Measurements from ENCODE around the gene DDX4. TPM values are rescaled to one million over a fixed set of nuclear protein-coding genes. Genes with fewer than 3 reads are reported as not detected.
"Not testable (repeated sequence)": the region's sequence is repeated elsewhere in the genome, so short reads cannot be mapped to it uniquely, and the experiment has no call there.

Gene DDX4
- total RNA-seq, 1 experiment from 2014 or later = not detected

DNA sequence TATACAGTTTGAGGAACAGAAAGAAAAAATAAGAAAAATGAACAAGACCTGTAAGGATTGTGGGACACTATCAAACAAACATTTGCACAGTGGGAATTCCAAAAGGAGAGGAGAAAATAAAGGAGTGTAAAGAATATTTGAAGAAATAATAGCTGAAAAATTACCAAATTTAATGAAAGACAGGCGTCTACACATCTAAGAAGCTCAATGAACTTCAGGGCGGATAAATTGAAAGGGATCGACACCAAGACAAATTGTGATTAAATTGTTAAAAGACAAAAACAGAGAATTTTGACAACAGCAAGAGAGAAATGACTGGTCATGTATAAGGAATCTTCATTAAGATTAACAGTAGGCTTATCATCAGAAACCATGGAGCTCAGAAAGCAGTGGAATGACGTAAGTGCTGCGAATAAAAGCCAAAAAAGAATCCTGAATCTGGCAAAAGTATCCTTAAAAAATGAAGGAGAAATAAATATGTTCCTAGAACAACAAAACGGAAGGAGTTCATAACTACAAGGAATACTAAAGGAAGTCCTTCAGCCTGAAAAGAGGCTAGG, 22.3 kb upstream of the DDX4 start:
- Histone ChIP-seq H3K27me3 (ENCODE audit: low read length) (no peaks in the 10 kb centered on the region), H3K9ac (ENCODE audit: low read length) (no peak overlapping the region), H3F3A (ENCODE audit: low read length, unreplicated experiment) (no peaks in the 10 kb centered on the region), H3K36me3 (ENCODE audit: low read depth, low read length) (no peaks in the 10 kb centered on the region), H3K9me2 (replicated peaks; ENCODE audit: low read length) (no peaks in the 10 kb centered on the region), H3K4me3 (ENCODE audit: low read length) (no peak overlapping the region), H2AFZ (ENCODE audit: low read length) (no peak overlapping the region), H3K4me1 (ENCODE audit: insufficient read depth, low read length) (peaks cover 8% of the 10 kb centered on the region; the same call in 1 of the 2 replicates), H3K4me2 (ENCODE audit: low read length) (no peak overlapping the region), H4K20me1 (ENCODE audit: low read length) (no peaks in the 10 kb centered on the region), H3K9me3 (ENCODE audit: low read length) (no peaks in the 10 kb centered on the region), H3K27ac (ENCODE audit: low read length) (no peak overlapping the region), H3K79me2 (ENCODE audit: low read length) (peaks cover 9% of the 10 kb centered on the region; the same call in 1 of the 2 replicates)
- ChIA-PET CTCF (no interaction called here), POLR2A (ENCODE audit: unreplicated experiment) (no interaction called here)
- intact Hi-C loops (cut with micrococcal nuclease) = no loop called here
- ATAC-seq (no peak), DNase-seq (no peak)
- TF ChIP-seq, protein P1, sequence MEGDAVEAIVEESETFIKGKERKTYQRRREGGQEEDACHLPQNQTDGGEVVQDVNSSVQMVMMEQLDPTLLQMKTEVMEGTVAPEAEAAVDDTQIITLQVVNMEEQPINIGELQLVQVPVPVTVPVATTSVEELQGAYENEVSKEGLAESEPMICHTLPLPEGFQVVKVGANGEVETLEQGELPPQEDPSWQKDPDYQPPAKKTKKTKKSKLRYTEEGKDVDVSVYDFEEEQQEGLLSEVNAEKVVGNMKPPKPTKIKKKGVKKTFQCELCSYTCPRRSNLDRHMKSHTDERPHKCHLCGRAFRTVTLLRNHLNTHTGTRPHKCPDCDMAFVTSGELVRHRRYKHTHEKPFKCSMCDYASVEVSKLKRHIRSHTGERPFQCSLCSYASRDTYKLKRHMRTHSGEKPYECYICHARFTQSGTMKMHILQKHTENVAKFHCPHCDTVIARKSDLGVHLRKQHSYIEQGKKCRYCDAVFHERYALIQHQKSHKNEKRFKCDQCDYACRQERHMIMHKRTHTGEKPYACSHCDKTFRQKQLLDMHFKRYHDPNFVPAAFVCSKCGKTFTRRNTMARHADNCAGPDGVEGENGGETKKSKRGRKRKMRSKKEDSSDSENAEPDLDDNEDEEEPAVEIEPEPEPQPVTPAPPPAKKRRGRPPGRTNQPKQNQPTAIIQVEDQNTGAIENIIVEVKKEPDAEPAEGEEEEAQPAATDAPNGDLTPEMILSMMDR (conservative IDR thresholded peaks at IDR 0.05; ENCODE audit: low read depth, low read length) = no peak
- TF ChIP-seq EZH2 (IDR thresholded peaks at IDR 0.05; ENCODE audit: low read length, unreplicated experiment) (no peak), EZH2phosphoT487 (IDR thresholded peaks at IDR 0.05; ENCODE audit: borderline replicate concordance, low read length) (no peak)
- BruUV-seq (replicated peaks) = no TSS peak

GRCh38 chr5:55719026-55719425, 18.8 kb upstream of the DDX4 start:
- H3K9me2 ChIP-seq (replicated peaks; ENCODE audit: low read length); POLR2A ChIA-PET (ENCODE audit: unreplicated experiment); ATAC-seq; H2AFZ ChIP-seq (ENCODE audit: low read length); CTCF ChIA-PET; intact Hi-C loops (cut with micrococcal nuclease); H3K27me3 ChIP-seq (ENCODE audit: low read length); H4K20me1 ChIP-seq (ENCODE audit: low read length); H3K27ac ChIP-seq (ENCODE audit: low read length); H3F3A ChIP-seq (ENCODE audit: low read length, unreplicated experiment); H3K9ac ChIP-seq (ENCODE audit: low read length); H3K4me1 ChIP-seq (ENCODE audit: insufficient read depth, low read length); BruUV-seq (replicated peaks); H3K79me2 ChIP-seq (ENCODE audit: low read length); H3K4me2 ChIP-seq (ENCODE audit: low read length); H3K36me3 ChIP-seq (ENCODE audit: low read depth, low read length); DNase-seq; H3K9me3 ChIP-seq (ENCODE audit: low read length); H3K4me3 ChIP-seq (ENCODE audit: low read length): not testable (repeated sequence)

DNA sequence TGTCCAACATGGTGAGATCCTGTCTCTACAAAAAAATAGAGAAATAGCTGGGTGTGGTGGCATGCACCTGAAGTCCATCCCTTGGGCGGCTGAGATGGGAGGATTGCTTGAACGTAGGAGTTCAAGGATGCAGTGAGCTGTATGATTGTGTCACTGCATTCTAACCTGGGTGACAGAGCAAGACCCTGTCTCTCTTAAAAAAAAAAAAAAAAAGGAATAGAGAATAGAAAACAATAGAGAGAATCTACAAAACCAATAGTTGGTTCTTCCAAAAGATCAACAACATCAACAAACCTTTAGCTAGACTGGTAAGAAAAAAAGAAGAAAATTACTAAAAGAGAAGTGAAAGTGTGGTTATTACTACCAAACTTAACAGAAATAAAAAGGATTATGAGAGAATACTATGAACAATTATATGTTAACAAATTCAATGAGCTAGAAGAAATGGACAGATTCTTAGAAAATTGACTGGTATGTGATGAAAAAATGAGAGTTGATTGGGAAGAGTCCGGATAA, 17.6 kb upstream of the DDX4 start:
- no peaks in the 10 kb centered on the region for H3K9me3 ChIP-seq (ENCODE audit: low read length)
- H3K4me2 ChIP-seq (ENCODE audit: low read length) = no peak overlapping the region
- no peak overlapping the region for H3K27ac ChIP-seq (ENCODE audit: low read length)
- intact Hi-C loops (cut with micrococcal nuclease) = no loop called here
- CTCF ChIA-PET = no interaction called here
- H2AFZ ChIP-seq (ENCODE audit: low read length) = no peak overlapping the region
- H3K79me2 ChIP-seq (ENCODE audit: low read length) = no peaks in the 10 kb centered on the region
- POLR2A ChIA-PET (ENCODE audit: unreplicated experiment) = no interaction called here
- ATAC-seq (no peak), DNase-seq (no peak)
- H3K27me3 ChIP-seq (ENCODE audit: low read length) = no peaks in the 10 kb centered on the region
- H3K4me1 ChIP-seq (ENCODE audit: insufficient read depth, low read length) = no peaks in the 10 kb centered on the region
- no peaks in the 10 kb centered on the region for H3K9me2 ChIP-seq (replicated peaks; ENCODE audit: low read length)
- H3K36me3 ChIP-seq (ENCODE audit: low read depth, low read length) = no peaks in the 10 kb centered on the region
- H4K20me1 ChIP-seq (ENCODE audit: low read length) = no peaks in the 10 kb centered on the region
- no peak for TF ChIP-seq EZH2phosphoT487 (IDR thresholded peaks at IDR 0.05; ENCODE audit: borderline replicate concordance, low read length)
- TF ChIP-seq EZH2 (IDR thresholded peaks at IDR 0.05; ENCODE audit: low read length, unreplicated experiment) = no peak
- TF ChIP-seq, protein P1 (conservative IDR thresholded peaks at IDR 0.05; ENCODE audit: low read depth, low read length) = no peak
- no peaks in the 10 kb centered on the region for H3F3A ChIP-seq (ENCODE audit: low read length, unreplicated experiment)
- no peak overlapping the region for H3K4me3 ChIP-seq (ENCODE audit: low read length)
- H3K9ac ChIP-seq (ENCODE audit: low read length) = no peak overlapping the region
- no TSS peak for BruUV-seq (replicated peaks)

All from PC-3 (cell line).